NCI-H187 (cell line): Measurements from ENCODE around the gene PIGQ.

Source experiments
- DNase-seq, 2 experiments: peaks; one replicate each; lab custom pipeline; 2025; lab: John Stamatoyannopoulos, UW

The PIGQ gene

DNA sequence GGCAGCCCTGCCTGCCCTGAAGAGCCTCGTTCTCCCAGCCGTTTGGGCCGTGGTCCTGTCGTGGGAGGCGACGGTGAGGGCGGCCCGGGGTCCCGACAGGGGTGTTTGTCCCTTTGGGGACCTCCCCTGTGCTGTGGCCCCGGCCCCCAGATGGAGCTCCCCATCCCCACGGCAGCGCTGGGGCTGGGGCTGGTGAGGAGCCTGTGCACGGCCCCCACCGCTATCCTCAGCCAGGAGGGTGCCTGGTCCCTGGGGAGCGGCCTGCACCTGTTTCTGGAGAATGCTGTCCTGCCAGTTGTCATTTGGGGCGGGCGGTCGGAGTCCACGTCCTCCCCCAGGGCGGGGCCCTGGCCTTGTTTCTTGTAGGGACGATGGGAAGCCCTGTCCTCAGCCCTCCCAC lies 35.6 kb upstream of the PIGQ start:
- DNase-seq = no peak

- DNase-seq = no peak
Observed at GRCh38 chr16:534856-535445, 34.8 kb upstream of the PIGQ start.

GRCh38 chr16:535446-536405 lies 34.0 kb upstream of the PIGQ start:
- no peak for DNase-seq

DNA sequence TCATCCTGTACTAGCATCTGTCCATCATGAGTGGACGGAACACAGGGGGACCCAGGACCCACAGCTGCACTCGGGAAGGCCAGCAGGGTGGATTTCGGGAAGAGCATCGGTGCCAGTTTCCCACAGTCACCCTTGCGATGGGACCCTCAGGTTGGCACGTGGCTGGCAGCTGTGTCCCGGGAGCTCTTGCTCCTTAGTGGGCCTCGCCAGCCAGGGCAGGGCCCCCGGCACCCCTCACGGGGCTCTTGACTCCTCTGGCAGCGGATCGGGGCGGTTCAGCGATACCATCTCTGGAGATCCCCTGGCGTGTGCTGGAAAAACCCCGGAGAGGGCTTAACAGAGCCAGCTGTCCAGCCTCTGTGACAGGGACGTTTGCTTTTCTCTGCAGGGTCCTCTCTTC lies 33.0 kb upstream of the PIGQ start:
- no peak for DNase-seq

- no peak for DNase-seq
Observed at GRCh38 chr16:537415-538335, 32.1 kb upstream of the PIGQ start.

GRCh38 chr16:539901-540530 lies 29.8 kb upstream of the PIGQ start:
- DNase-seq = no peak

DNA sequence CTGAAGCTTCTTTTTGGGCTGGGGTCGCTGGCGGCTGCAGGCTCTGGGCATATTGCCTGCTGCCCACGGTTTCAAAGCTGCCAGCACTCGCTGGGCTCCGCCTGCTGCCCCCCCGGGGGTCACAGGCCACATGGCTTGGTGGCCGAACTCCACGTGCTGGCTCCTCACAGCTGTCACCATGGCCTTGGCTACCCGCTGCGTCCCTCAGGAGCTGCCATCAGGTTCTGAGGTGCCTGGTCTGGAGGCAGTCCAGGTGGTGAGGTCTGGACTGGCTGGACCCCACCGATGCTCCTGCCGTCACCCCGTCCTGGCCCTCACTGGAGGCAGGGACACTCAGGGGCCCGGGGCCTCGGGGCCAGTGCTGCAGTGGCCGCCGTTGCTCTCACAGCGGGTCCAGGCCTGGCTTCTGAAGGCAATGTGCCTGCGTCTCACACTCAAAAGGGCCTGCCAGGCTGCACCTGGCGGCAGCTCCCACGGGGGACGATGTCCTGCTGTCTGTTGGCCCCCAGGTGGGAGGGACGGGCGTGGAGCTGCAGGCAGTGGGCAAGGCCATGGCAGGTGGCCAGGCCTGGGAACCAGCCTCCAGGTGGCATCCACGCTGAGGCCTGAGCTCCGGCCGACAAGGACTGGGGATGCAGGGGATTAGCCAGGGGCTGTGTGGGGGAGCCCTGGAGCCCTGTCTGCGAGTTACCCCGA lies 29.0 kb upstream of the PIGQ start:
- DNase-seq = no peak

DNA sequence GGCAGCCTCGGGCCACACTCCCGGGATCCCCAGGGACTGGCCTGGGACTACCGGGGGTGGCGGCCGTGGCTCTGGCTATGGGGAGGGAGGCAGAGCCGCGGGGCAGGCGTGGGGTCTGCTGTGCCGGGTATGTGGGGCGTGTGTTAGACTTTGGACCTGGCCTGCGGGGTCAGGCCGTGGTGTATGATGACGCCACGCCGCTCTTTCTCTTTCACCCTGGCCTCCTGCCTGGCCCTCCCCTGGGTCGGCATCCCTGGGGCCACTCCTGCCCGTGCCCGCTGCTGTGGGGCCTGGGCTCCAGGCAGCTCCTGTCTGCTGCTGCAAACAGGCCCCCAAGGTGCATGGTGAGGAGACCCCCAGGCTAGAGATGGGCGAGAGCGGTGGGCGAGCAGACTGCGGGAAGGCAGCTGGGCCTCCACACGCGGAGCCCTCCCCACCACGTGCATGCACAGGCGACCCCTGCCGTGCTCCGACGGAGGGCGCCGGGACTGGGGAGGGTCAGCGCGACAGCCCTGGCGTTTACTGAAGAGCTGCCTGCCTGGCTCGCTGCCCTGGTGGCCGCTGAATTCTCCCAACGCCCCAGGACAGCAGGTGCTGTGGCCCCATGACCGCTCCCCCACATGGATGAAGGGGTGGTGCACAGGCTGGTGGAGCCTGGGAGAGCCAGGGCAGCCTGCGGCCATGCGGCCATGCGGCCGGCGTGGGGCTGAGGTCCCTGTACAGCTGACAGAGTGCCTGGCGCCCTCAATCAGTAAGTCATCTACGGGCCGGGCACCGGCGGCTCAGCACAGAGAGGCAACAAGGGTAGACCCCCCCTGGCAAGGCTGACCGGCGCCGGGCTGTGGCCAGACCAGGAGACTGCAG lies 26.2 kb upstream of the PIGQ start:
- DNase-seq = no peak

DNA sequence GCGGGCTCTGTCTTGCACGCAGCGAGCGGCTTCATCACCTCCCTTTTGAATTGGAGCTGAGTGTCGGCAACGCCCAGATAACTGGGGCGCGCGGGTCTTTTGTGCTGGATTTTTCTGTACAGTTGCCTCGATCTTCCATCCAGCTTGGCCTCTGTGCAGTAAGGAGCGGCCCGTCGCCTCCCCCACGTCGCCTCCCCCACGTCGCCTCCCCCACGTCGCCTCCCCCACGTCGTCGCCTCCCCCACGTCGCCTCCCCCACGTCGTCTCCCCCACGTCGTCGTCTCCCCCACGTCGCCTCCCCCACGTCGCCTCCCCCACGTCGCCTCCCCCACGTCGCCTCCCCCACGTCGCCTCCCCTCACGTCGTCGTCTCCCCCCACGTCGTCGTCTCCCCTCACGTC lies 25.3 kb upstream of the PIGQ start:
- DNase-seq = no peak

GRCh38 chr16:546909-547770 lies 22.6 kb upstream of the PIGQ start:
- DNase-seq = peak; percentile 13 to 57

DNA sequence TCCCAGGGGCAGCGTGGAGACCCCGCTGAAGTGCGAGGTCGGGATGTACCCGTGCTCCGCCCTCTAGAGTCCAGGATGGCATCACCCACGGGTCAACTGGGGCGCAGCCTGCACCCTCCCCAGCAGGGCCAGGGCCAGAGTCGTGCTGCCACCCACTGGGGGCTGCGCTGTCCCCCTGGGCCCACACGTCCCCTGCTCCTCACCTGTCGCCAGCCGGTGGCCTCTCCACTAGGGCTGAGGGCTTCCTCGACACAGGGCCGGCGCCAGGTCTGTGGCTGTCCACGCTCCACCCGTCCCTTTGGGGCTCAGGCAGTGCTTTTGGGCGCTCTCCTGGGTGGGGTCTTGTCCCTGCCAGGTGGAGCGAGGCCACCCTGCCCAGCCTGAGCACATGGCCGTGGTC lies 21.2 kb upstream of the PIGQ start:
- DNase-seq = no peak

DNA sequence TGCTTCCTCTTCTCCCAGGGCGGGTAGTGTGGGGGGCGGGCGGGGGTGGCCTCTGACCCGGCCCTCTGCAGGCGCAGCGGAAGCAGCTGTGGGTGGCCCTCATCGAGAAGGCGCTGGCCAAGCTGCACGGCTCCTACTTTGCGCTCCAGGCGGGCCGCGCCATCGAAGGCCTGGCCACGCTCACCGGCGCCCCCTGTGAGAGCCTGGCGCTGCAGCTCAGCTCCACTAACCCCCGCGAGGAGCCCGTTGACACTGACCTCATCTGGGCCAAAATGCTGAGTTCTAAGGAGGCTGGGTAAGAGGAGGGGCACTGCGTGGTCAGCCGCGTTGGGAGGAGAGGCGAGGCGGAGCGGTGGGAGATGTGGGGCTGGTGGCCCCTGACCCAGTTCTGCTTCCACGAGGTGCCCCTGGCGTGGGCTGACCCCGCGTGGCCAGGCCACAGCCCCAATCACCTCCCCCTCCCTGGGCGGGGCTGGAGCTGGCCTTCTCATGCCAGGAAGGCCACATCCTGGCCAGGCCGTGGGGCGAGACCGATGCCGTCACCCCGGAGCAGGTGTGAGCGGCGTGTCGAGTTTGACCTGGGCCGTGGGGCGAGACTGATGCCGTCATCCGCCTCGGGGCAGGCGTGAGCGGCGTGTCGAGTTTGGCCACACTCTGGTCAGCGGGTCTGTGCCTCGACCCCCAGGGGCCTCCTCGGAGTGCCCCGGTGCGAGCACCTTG lies 20.1 kb upstream of the PIGQ start:
- DNase-seq = no peak

DNA sequence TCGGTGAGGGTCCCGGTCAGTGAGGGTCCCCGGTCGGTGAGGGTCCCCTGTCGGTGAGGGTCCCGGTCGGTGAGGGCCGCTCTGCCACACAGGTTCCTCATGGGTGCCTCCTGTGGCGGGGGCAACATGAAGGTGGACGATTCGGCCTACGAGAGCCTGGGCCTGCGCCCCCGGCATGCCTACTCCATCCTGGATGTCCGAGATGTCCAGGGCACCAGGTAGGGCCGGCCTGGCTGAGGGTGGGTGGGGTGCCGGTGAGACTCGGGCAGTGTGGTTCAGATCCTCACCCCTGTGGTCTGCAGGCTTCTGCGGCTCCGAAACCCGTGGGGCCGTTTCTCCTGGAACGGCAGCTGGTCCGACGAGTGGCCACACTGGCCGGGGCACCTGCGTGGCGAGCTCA lies 18.6 kb upstream of the PIGQ start:
- no peak for DNase-seq

GRCh38 chr16:552171-552570 lies 17.6 kb upstream of the PIGQ start:
- no peak for DNase-seq

DNA sequence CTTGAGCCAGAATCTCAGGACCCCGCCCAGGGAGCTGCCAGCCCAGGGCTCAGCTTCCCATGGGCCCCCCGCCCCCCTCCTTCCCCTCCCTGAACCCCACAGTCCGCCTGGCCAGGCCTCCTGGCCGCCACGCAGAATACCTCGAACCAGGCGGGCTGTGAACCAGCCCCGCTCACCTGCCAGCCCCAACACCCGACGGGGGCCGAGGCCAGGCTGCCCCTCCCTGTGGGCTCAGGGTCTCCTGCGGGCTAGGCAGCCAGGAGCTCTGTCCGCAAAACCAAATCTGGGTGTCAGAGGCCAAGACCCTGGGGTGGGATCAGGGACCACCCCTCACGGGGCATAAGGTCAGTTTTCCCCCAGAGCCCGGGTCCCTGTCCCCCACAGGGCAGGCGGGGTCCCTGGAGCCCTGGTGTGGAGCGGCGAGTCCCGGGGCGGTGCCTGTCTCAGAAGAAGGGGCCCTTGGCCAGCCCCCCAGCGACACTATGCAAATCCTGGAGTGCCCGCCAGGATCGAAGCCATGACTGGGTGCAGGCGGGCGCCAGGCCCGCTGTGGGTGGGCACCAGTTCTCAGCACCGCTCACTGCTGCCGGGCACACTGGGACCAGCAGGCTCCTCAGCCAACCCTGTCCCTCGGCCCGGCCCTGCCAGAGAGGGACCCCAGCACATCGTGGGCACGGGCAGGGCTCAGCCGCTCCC lies 16.0 kb upstream of the PIGQ start:
- no peak for DNase-seq

DNA sequence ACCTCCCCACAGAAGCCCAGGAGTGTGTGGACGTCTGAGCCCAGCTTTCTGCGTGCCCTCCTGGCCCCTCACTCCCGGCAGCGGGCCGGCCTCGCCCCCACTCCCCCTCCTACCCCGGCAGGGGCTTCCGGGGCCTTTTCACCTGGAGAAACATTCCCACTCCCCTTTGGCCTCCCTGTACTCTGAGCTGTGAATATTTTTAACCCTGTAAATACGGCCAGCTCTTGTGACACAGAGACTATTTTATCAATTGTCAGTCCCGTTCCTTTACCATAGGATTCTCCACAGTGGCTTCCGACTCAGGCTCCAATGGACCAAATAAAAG lies 15.5 kb upstream of the PIGQ start:
- no peak for DNase-seq

DNA sequence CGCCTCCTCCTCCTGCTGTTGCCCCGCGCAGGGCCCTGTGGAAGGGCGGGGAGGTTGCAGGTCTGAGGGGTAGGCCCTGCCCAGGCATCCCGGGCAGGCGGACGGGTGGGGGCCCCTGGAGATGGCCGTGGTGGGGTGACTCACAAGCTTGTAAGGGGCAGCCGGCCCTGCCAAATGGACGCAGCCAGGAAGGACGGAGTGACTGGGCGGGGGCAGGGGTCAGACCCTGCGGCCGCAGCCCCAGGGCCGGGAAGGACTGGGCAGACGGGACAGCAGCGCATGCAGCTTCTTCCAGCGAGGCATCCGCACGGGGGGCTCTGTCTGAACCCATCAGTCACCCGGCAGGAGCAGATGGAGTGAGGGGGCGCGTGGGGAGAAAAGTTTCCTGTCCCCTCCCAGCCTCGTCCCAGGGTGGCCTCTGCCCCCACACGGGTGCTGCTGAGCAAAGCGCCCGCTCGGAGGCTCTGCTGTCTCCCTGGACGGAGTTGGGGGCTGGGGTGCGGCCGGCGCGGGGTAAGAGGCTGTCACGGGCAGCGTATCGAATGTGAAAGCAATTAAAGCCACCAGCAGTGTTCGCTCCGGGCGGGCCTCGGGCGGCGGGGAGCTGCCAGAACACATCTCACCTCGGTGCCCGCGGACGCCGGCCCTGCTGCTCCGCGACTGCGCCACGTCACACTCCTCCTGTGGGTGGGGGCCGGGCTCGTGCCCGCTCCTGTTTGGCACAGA lies 15.0 kb upstream of the PIGQ start:
- DNase-seq = no peak
